ENCODE measurements around the gene CRADD. TPM values are rescaled to one million over a fixed set of nuclear protein-coding genes. Genes with fewer than 3 reads are reported as not detected.

The CRADD gene
- total and polyA plus RNA-seq, 2 donors (not counting 3 experiments of a cell fraction or from before 2014, with no cell fraction given) = 11.7 to 14.5 TPM

- intact Hi-C loops (cut with micrococcal nuclease) = no loop called here
- TF ChIP-seq MYC (IDR thresholded peaks at IDR 0.05; ENCODE audit: low read depth, low read length) = no peak
- no peak for TF ChIP-seq POLR2AphosphoS5 (IDR thresholded peaks at IDR 0.05; ENCODE audit: insufficient read depth, low read depth, low read length)
- TF ChIP-seq FOS (IDR thresholded peaks at IDR 0.05; ENCODE audit: borderline replicate concordance, insufficient read depth, low read length) = no peak
- TF ChIP-seq GATA2 (IDR thresholded peaks at IDR 0.05; ENCODE audit: insufficient read depth, insufficient read length, low read depth, low read length) = no peak
- TF ChIP-seq CTCF (IDR thresholded peaks at IDR 0.05; ENCODE audit: extremely low read depth in 1 of 2, insufficient read depth in 1 of 2, low read depth in 1 of 2, low read length in 2 of 2) = no peak
- TF ChIP-seq POLR2A (IDR thresholded peaks at IDR 0.05; ENCODE audit: low read depth, low read length) = no peak
- TF ChIP-seq JUN (IDR thresholded peaks at IDR 0.05; ENCODE audit: borderline replicate concordance, insufficient read depth, insufficient read length, low read depth) = no peak
- TF ChIP-seq, protein P1, sequence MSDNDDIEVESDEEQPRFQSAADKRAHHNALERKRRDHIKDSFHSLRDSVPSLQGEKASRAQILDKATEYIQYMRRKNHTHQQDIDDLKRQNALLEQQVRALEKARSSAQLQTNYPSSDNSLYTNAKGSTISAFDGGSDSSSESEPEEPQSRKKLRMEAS (IDR thresholded peaks at IDR 0.05; ENCODE audit: insufficient read depth, insufficient read length) = no peak
- no peak for TF ChIP-seq EZH2 (IDR thresholded peaks at IDR 0.05; ENCODE audit: borderline replicate concordance, low read depth, low read length, severe bottlenecking)
Observed at GRCh38 chr12:93882763-93883162, 205.6 kb downstream of the CRADD start.

More at GRCh38 chr12:93882763-93883162, 205.6 kb downstream of the CRADD start:
- Histone ChIP-seq H3K9me3 (replicated peaks; ENCODE audit: control insufficient read depth, insufficient read depth, low read length) (no peaks in the 10 kb centered on the region), H3K9ac (replicated peaks; ENCODE audit: extremely low read depth, insufficient read depth, low read length) (no peak overlapping the region), H2AFZ (ENCODE audit: low read depth, low read length) (no peak overlapping the region), H3K27ac (ENCODE audit: insufficient read depth, low read depth, low read length) (no peak overlapping the region), H3K27me3 (ENCODE audit: control insufficient read depth in 2 of 2, insufficient read depth in 2 of 2, low read length in 2 of 2) (no peaks in the 10 kb centered on the region), H3K4me1 (ENCODE audit: control insufficient read depth, extremely low read depth, insufficient read depth, low read length) (no peaks in the 10 kb centered on the region), H3K4me3 (replicated peaks in 1 of 3; ENCODE audit: insufficient read depth in 1 of 3, low read depth in 1 of 3, low read length in 3 of 3) (no peak overlapping the region), H3K9me1 (replicated peaks; ENCODE audit: control insufficient read depth, extremely low read depth, insufficient read depth, low read length) (no peaks in the 10 kb centered on the region), H4K20me1 (replicated peaks; ENCODE audit: control insufficient read depth, extremely low read depth, insufficient read depth, low read length) (no peaks in the 10 kb centered on the region), H3K36me3 (ENCODE audit: control insufficient read depth in 2 of 2, extremely low read depth in 1 of 2, insufficient read depth in 2 of 2, low read length in 2 of 2) (no peaks in the 10 kb centered on the region), H3K4me2 (ENCODE audit: insufficient read depth, low read length) (no peak overlapping the region), H3K79me2 (ENCODE audit: control insufficient read depth, insufficient read depth, low read length) (no peaks in the 10 kb centered on the region)
- dilution Hi-C loops (cut with MboI; ENCODE audit: extremely low pct_ligation_motif_present, low sequenced_read_pairs) = no loop called here
- DNase-seq (ENCODE audit: low read depth, low spot score) (no peak), FAIRE-seq (no peak)
- no TSS peak for BruUV-seq (replicated peaks)
- ChIA-PET POLR2A (no interaction called here), CTCF (interaction anchor here (1.5 to 2.4 kb wide), 2 partner anchors 10 to 13 kb away, joined by 4 to 6 read pairs; no protein-coding TSS in a partner anchor)
